A549 (cell line): ENCODE measurements around the gene NCOA7. TPM values are rescaled to one million over a fixed set of nuclear protein-coding genes. Genes with fewer than 3 reads are reported as not detected.

Source experiments
- ATAC-seq, 2 experiments: fragments of 200-7000 bp in 1 of 2; fragments of >200 bp in 1 of 2; cut with Nextera tagmentation in 1 of 2; cut with Tn5 transposase in 1 of 2; 3 replicates each; pipeline versions ENCODE4 v1.8.0 to v1.9.1; 2018 to 2020; ENCODE audit warnings: mild to moderate bottlenecking in 1 of 2, moderate library complexity in 1 of 2
- CTCF ChIA-PET: fragments of 300-600 bp; sonication (Branson Sonifier 250); formaldehyde crosslinking; extraction: SDS; loops from one replicate; lab custom pipeline; 2021; ENCODE audit warnings: antibody characterized with exemption, inconsistent platforms; lab: Yijun Ruan, JAX
- POLR2A ChIA-PET: fragments of 350-600 bp; formaldehyde crosslinking; extraction: SDS; loops from one replicate; lab custom pipeline; 2021; ENCODE audit warnings: antibody characterized with exemption, inconsistent platforms; lab: Yijun Ruan, JAX
- DNase-seq, 2 experiments: peaks; one replicate each; pipeline versions ENCODE4 v3.0.0 to v3.0.0-alpha.2; 2011 to 2016; ENCODE audit warnings: low read depth in 1 of 2, low spot score in 1 of 2
- FAIRE-seq: peaks from 2 replicates; lab custom pipeline; 2011; peaks lifted over from hg19 to GRCh38; lab: Jason Lieb, UNC
- H3K27ac ChIP-seq, 2 experiments: fragments of >200 bp; sonication (Bioruptor Twin); formaldehyde crosslinking; 3 replicates each; pipeline ENCODE4 v1.5.1; 2016 to 2017
- H3K4me1 ChIP-seq: fragments of >200 bp; sonication (Bioruptor Twin); formaldehyde crosslinking; 3 replicates; pipeline ENCODE4 v1.6.1; 2016
- H3K4me2 ChIP-seq: fragments of >200 bp; sonication (Bioruptor Twin); formaldehyde crosslinking; 3 replicates; pipeline ENCODE4 v1.6.1; 2016
- H3K4me3 ChIP-seq: fragments of >200 bp; sonication (Bioruptor Twin); formaldehyde crosslinking; 3 replicates; pipeline ENCODE4 v1.5.1; 2016
- H3K9me3 ChIP-seq: fragments of >200 bp; sonication (Bioruptor Twin); formaldehyde crosslinking; 3 replicates; pipeline ENCODE4 v1.6.1; 2016
- CBX2 ChIP-seq: fragments of 200-600 bp; sonication (generic); IDR thresholded peaks from 2 replicates; pipeline ENCODE4 v1.6.1; 2016; ENCODE audit warnings: low read depth, mild to moderate bottlenecking, borderline replicate concordance
- CBX8 ChIP-seq: fragments of 200-600 bp; sonication (generic); IDR thresholded peaks from 2 replicates; pipeline ENCODE4 v1.6.1; 2016
- CHD4 ChIP-seq: fragments of 200-600 bp; sonication (generic); IDR thresholded peaks from 2 replicates; pipeline ENCODE4 v1.6.1; 2016; ENCODE audit warnings: antibody characterized with exemption, mild to moderate bottlenecking, borderline replicate concordance
- EHF ChIP-seq: fragments of 250-450 bp; sonication (Bioruptor Pico); IDR thresholded peaks from 2 replicates; pipeline ENCODE4 v1.5.0; 2020; ENCODE audit warnings: mild to moderate bottlenecking
- ESRRA ChIP-seq: fragments of 150-350 bp; IDR thresholded peaks from 2 replicates; pipeline ENCODE4 v1.6.1; 2014; ENCODE audit warnings: mild to moderate bottlenecking, low read length, borderline replicate concordance
- FOSB ChIP-seq: fragments of 250-450 bp; sonication (Bioruptor Pico); IDR thresholded peaks from 2 replicates; pipeline ENCODE4 v1.5.0; 2020; ENCODE audit warnings: mild to moderate bottlenecking, moderate library complexity
- FOSL2 ChIP-seq, 2 experiments: fragments of 450-650 bp in 1 of 2; fragments of >200 bp in 1 of 2; sonication (Bioruptor Twin) in 1 of 2; formaldehyde crosslinking; IDR thresholded peaks; 2 replicates each; pipeline versions ENCODE4 v1.5.0 to v1.6.1; 2016 to 2020; ENCODE audit warnings: mild to moderate bottlenecking in 1 of 2, moderate library complexity in 1 of 2
- FOXS1 ChIP-seq: fragments of 250-450 bp; sonication (Bioruptor Pico); IDR thresholded peaks from 2 replicates; pipeline ENCODE4 v1.5.0; 2020; ENCODE audit warnings: mild to moderate bottlenecking, moderate library complexity
- HOXB13 ChIP-seq: fragments of 250-450 bp; sonication (Bioruptor Pico); IDR thresholded peaks from 2 replicates; pipeline ENCODE4 v1.5.0; 2020; ENCODE audit warnings: low read depth, mild to moderate bottlenecking, moderate library complexity
- HOXB5 ChIP-seq: fragments of 250-450 bp; sonication (Bioruptor Pico); IDR thresholded peaks from 2 replicates; pipeline ENCODE4 v1.5.0; 2020; ENCODE audit warnings: mild to moderate bottlenecking, moderate library complexity
- KDM1A ChIP-seq: fragments of 200-600 bp; sonication (generic); IDR thresholded peaks from 2 replicates; pipeline ENCODE4 v1.6.1; 2016; ENCODE audit warnings: low read depth, mild to moderate bottlenecking
- KDM5A ChIP-seq: fragments of 200-600 bp; sonication (generic); IDR thresholded peaks from 2 replicates; pipeline ENCODE4 v1.6.1; 2016; ENCODE audit warnings: antibody characterized with exemption, mild to moderate bottlenecking
- RARB ChIP-seq: fragments of 250-450 bp; sonication (Bioruptor Pico); IDR thresholded peaks from 2 replicates; pipeline ENCODE4 v1.8.0; 2021; ENCODE audit warnings: mild to moderate bottlenecking, moderate library complexity
- RNF2 ChIP-seq: fragments of 200-600 bp; sonication (generic); IDR thresholded peaks from 2 replicates; pipeline ENCODE4 v1.6.1; 2016; ENCODE audit warnings: low read depth, mild to moderate bottlenecking, antibody characterized with exemption, moderate library complexity, borderline replicate concordance
- SMC3 ChIP-seq: fragments of >200 bp; sonication (Bioruptor Twin); formaldehyde crosslinking; IDR thresholded peaks from 3 replicates; pipeline ENCODE4 v1.6.1; 2018; ENCODE audit warnings: inconsistent platforms
- TP53 ChIP-seq: fragments of 250-450 bp; sonication (Bioruptor Pico); IDR thresholded peaks from 2 replicates; pipeline ENCODE4 v1.5.0; 2021; ENCODE audit warnings: mild to moderate bottlenecking, moderate library complexity
- USF2 ChIP-seq: fragments of 450-650 bp; IDR thresholded peaks from 2 replicates; pipeline ENCODE4 v1.6.1; 2014; ENCODE audit warnings: antibody characterized with exemption
- ZC3H11A ChIP-seq: fragments of 450-650 bp; IDR thresholded peaks from 2 replicates; pipeline ENCODE4 v1.6.1; 2014; ENCODE audit warnings: antibody characterized with exemption, mild to moderate bottlenecking
- ZFP36 ChIP-seq: fragments of 450-650 bp; IDR thresholded peaks from 2 replicates; pipeline ENCODE4 v1.6.1; 2014; ENCODE audit warnings: borderline replicate concordance; ENCODE audit not compliant: partially characterized antibody
- ZNF302 ChIP-seq: fragments of 250-450 bp; sonication (Bioruptor Pico); IDR thresholded peaks from 2 replicates; pipeline ENCODE4 v1.9.0; 2021; ENCODE audit warnings: inconsistent platforms, mild to moderate bottlenecking, moderate library complexity
- WGBS: methylation state at CpG from one replicate; pipeline ENCODE4 v1.1.6; 2017; ENCODE audit errors: missing lambda C conversion rate; 5-methylcytosine and 5-hydroxymethylcytosine counted together
- polyA plus RNA-seq, 4 experiments: library from polyadenylated mRNA; depleted of rRNA in 3 of 4; stranded (reverse); fragments of >200 nt; fragmentation: RNase III in 1 of 4; extraction: RNeasy Plus Mini Kit Qiagen cat#74134 plus additional on column Dnase treatment in 1 of 4; gene quantifications; 2 replicates in 3 of 4; 3 replicates in 1 of 4; pipeline ENCODE4 v1.2.3, GENCODE V29; 2011 to 2017
- TF ChIP-seq, protein P1 (sequence below): IDR thresholded peaks from 2 replicates; pipeline ENCODE4 v1.6.1; 2012
- TF ChIP-seq, protein P2 (sequence below): fragments of 250-450 bp; sonication (Bioruptor Pico); IDR thresholded peaks from 2 replicates; pipeline ENCODE4 v1.5.0; 2021; ENCODE audit warnings: mild to moderate bottlenecking, moderate library complexity, borderline replicate concordance
- TF ChIP-seq, protein P3 (sequence below): fragments of 150-350 bp; IDR thresholded peaks from 2 replicates; pipeline ENCODE4 v1.6.1; 2014; ENCODE audit warnings: low read depth, mild to moderate bottlenecking, low read length
- TF ChIP-seq, protein P4 (sequence below): fragments of >200 bp; sonication (Bioruptor Twin); formaldehyde crosslinking; IDR thresholded peaks from 3 replicates; pipeline ENCODE4 v1.5.1; 2016

The NCOA7 gene
- polyA plus RNA-seq, 2 of the 4 experiments (the other 2 are of a cell fraction): 66.4 to 195 TPM

DNA sequence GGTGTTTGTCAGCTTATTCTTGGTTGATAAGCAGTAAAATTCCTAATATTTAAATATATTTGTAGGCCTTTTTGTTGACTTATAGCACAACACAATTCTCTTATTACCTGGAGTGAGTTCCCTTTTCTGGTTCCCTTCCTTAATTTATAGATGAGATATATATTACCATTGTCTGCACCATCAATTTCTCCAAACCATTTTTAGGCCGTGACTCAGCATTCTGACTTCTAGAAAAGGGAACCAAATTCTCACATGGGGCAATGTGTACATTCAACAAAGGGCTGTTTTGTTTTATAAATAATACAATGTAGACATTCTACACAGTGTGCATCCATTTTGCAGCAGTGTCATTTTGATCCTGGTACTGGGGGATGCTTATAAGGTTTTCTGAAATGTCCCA lies 52.8 kb downstream of the NCOA7 start:
- 95% methylated on average over 1 of the region's 1 CpG for WGBS
- CTCF ChIA-PET: no interaction called here
- no peak for DNase-seq

DNA sequence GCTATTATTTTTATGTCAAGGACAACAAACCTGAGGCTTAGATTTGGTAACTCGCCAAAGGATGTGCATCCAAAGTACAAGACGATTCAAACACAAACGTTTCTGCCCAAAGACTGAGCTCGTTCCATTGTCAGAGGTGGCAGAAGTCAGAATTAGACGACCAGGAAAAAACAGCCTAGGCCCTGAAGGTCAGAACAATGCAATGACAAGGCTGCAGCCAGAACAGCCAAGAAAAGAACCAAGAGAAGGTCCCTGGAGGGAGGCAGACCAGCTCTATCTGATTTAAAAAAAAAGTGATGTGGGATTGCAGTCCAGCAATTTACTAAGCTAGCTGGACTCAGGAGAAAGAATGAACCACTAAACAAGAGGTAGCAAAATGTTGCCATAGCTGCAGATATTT lies 54.2 kb downstream of the NCOA7 start:
- Histone ChIP-seq H3K4me2 (peak overlapping the region; percentile 61), H3K4me3 (no peak overlapping the region), H3K4me1 (peaks cover 37% of the 10 kb centered on the region), H3K27ac (peak overlapping the region in 1 of 2 experiments; percentile 56; a peak in 4 of 6 replicates), H3K9me3 (no peaks in the 10 kb centered on the region)
- TF ChIP-seq, protein P1, sequence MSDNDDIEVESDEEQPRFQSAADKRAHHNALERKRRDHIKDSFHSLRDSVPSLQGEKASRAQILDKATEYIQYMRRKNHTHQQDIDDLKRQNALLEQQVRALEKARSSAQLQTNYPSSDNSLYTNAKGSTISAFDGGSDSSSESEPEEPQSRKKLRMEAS: no peak
- TF ChIP-seq FOXS1 (CRISPR knock-in tag): no peak
- no peak for TF ChIP-seq TP53
- TF ChIP-seq KDM5A: no peak
- TF ChIP-seq CBX2: no peak
- no peak for TF ChIP-seq CHD4
- TF ChIP-seq, protein P2, sequence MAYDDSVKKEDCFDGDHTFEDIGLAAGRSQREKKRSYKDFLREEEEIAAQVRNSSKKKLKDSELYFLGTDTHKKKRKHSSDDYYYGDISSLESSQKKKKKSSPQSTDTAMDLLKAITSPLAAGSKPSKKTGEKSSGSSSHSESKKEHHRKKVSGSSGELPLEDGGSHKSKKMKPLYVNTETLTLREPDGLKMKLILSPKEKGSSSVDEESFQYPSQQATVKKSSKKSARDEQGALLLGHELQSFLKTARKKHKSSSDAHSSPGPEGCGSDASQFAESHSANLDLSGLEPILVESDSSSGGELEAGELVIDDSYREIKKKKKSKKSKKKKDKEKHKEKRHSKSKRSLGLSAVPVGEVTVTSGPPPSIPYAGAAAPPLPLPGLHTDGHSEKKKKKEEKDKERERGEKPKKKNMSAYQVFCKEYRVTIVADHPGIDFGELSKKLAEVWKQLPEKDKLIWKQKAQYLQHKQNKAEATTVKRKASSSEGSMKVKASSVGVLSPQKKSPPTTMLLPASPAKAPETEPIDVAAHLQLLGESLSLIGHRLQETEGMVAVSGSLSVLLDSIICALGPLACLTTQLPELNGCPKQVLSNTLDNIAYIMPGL (CRISPR knock-in tag): no peak
- CTCF ChIA-PET: interaction anchor here (0.6 to 1.4 kb wide), 6 partner anchors 13 to 135 kb away, joined by 3 to 5 read pairs (median 4); partner anchors contain the start of gene HINT3
- DNase-seq (no peak), FAIRE-seq (no peak), ATAC-seq (peak in 1 of 2 experiments; percentile 55; a peak in 3 of 6 replicates)
- 33% methylated on average over 5 of the region's 5 CpGs for WGBS
- POLR2A ChIA-PET: no interaction called here

More for the DNA sequence above, 52.8 kb downstream of the NCOA7 start:
- POLR2A ChIA-PET: no interaction called here
- peak overlapping the region; percentile 31; the same call in 1 of the 3 replicates for H3K4me2 ChIP-seq
- FAIRE-seq (no peak), ATAC-seq (no peak)
- H3K4me3 ChIP-seq: no peak overlapping the region
- H3K9me3 ChIP-seq: no peaks in the 10 kb centered on the region
- TF ChIP-seq, protein P3, sequence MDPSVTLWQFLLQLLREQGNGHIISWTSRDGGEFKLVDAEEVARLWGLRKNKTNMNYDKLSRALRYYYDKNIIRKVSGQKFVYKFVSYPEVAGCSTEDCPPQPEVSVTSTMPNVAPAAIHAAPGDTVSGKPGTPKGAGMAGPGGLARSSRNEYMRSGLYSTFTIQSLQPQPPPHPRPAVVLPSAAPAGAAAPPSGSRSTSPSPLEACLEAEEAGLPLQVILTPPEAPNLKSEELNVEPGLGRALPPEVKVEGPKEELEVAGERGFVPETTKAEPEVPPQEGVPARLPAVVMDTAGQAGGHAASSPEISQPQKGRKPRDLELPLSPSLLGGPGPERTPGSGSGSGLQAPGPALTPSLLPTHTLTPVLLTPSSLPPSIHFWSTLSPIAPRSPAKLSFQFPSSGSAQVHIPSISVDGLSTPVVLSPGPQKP: no peak
- peak overlapping the region; percentile 20 to 71; a peak in 4 of 6 replicates for H3K27ac ChIP-seq
- peaks cover 44% of the 10 kb centered on the region for H3K4me1 ChIP-seq

GRCh38 chr6:125846292-125847024 lies 55.7 kb downstream of the NCOA7 start:
- POLR2A ChIA-PET: no interaction called here
- Histone ChIP-seq H3K4me3 (no peak overlapping the region), H3K27ac (no peak overlapping the region), H3K4me2 (peak overlapping the region; percentile 61; the same call in 1 of the 3 replicates), H3K4me1 (peaks cover 37% of the 10 kb centered on the region), H3K9me3 (no peaks in the 10 kb centered on the region)
- no peak for DNase-seq
- TF ChIP-seq ZFP36 (no peak), HOXB5 (no peak), USF2 (no peak), EHF (CRISPR knock-in tag) (no peak), CHD4 (no peak), RNF2 (no peak), TP53 (no peak), CBX8 (no peak), RARB (CRISPR knock-in tag) (no peak), ESRRA (no peak), KDM1A (no peak), FOXS1 (CRISPR knock-in tag) (no peak), FOSB (no peak), SMC3 (no peak), ZC3H11A (no peak), HOXB13 (CRISPR knock-in tag) (no peak), ZNF302 (CRISPR knock-in tag) (no peak), FOSL2 (IDR thresholded peaks at IDR 0.05) (no peak), FOSL2 (CRISPR knock-in tag; IDR thresholded peaks at IDR 0.05) (no peak)
- TF ChIP-seq, protein P4, sequence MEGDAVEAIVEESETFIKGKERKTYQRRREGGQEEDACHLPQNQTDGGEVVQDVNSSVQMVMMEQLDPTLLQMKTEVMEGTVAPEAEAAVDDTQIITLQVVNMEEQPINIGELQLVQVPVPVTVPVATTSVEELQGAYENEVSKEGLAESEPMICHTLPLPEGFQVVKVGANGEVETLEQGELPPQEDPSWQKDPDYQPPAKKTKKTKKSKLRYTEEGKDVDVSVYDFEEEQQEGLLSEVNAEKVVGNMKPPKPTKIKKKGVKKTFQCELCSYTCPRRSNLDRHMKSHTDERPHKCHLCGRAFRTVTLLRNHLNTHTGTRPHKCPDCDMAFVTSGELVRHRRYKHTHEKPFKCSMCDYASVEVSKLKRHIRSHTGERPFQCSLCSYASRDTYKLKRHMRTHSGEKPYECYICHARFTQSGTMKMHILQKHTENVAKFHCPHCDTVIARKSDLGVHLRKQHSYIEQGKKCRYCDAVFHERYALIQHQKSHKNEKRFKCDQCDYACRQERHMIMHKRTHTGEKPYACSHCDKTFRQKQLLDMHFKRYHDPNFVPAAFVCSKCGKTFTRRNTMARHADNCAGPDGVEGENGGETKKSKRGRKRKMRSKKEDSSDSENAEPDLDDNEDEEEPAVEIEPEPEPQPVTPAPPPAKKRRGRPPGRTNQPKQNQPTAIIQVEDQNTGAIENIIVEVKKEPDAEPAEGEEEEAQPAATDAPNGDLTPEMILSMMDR: no peak
- TF ChIP-seq, protein P3: no peak
- TF ChIP-seq, all 56 proteins: peak for 0
- no peak for ATAC-seq
- FAIRE-seq: no peak
- WGBS: 91% methylated on average over 4 of the region's 4 CpGs
- CTCF ChIA-PET: interaction anchor here (2.5 kb wide), 1 partner anchor 12 kb away, joined by 6 read pairs; no protein-coding TSS in a partner anchor
